ENCODE results near the gene SELENOM. TPM values are rescaled to one million over a fixed set of nuclear protein-coding genes. Genes with fewer than 3 reads are reported as not detected.

Gene SELENOM
- polyA plus RNA-seq, 1 donor from 2014 or later, result 6.6 TPM

- no peaks in the 10 kb centered on the region for H3K9me2 ChIP-seq (ENCODE audit: insufficient read depth, low read length)
- H3K4me3 ChIP-seq (ENCODE audit: low read length), result no peak overlapping the region
- H3K9me3 ChIP-seq (ENCODE audit: low read length), result no peaks in the 10 kb centered on the region
- no peaks in the 10 kb centered on the region for H3K27me3 ChIP-seq (ENCODE audit: insufficient read depth, low read depth, low read length)
- H2AFZ ChIP-seq (ENCODE audit: low read depth, low read length), result no peak overlapping the region
- H3K4me2 ChIP-seq (ENCODE audit: low read length), result no peak overlapping the region
- H3K27ac ChIP-seq (ENCODE audit: low read length), result no peak overlapping the region
- no peaks in the 10 kb centered on the region for H3F3A ChIP-seq (ENCODE audit: insufficient read depth, low read length, poor library complexity, severe bottlenecking)
- H3K36me3 ChIP-seq (ENCODE audit: insufficient read depth, low read length), result no peaks in the 10 kb centered on the region
- H4K20me1 ChIP-seq (ENCODE audit: insufficient read depth), result no peaks in the 10 kb centered on the region
- no peak overlapping the region for H3K9ac ChIP-seq (ENCODE audit: low read length)
- H3K79me2 ChIP-seq (replicated peaks; ENCODE audit: insufficient read depth, low read length), result no peaks in the 10 kb centered on the region
- TF ChIP-seq EZH2 (IDR thresholded peaks at IDR 0.05; ENCODE audit: borderline replicate concordance, insufficient read depth, low read length, poor library complexity, severe bottlenecking), result no peak
- TF ChIP-seq RAD21 (conservative IDR thresholded peaks at IDR 0.05), result no peak
- TF ChIP-seq, protein P1, sequence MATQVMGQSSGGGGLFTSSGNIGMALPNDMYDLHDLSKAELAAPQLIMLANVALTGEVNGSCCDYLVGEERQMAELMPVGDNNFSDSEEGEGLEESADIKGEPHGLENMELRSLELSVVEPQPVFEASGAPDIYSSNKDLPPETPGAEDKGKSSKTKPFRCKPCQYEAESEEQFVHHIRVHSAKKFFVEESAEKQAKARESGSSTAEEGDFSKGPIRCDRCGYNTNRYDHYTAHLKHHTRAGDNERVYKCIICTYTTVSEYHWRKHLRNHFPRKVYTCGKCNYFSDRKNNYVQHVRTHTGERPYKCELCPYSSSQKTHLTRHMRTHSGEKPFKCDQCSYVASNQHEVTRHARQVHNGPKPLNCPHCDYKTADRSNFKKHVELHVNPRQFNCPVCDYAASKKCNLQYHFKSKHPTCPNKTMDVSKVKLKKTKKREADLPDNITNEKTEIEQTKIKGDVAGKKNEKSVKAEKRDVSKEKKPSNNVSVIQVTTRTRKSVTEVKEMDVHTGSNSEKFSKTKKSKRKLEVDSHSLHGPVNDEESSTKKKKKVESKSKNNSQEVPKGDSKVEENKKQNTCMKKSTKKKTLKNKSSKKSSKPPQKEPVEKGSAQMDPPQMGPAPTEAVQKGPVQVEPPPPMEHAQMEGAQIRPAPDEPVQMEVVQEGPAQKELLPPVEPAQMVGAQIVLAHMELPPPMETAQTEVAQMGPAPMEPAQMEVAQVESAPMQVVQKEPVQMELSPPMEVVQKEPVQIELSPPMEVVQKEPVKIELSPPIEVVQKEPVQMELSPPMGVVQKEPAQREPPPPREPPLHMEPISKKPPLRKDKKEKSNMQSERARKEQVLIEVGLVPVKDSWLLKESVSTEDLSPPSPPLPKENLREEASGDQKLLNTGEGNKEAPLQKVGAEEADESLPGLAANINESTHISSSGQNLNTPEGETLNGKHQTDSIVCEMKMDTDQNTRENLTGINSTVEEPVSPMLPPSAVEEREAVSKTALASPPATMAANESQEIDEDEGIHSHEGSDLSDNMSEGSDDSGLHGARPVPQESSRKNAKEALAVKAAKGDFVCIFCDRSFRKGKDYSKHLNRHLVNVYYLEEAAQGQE (IDR thresholded peaks at IDR 0.05; ENCODE audit: borderline replicate concordance), result no peak
- TF ChIP-seq TAF1 (IDR thresholded peaks at IDR 0.05; ENCODE audit: low read depth), result no peak
- no peak for TF ChIP-seq POLR2AphosphoS5 (IDR thresholded peaks at IDR 0.05)
- TF ChIP-seq SMC3 (conservative IDR thresholded peaks at IDR 0.05; ENCODE audit: poor library complexity), result no peak
- TF ChIP-seq MXI1 (conservative IDR thresholded peaks at IDR 0.05; ENCODE audit: poor library complexity, severe bottlenecking), result no peak
- no peak for TF ChIP-seq EP300 (conservative IDR thresholded peaks at IDR 0.05; ENCODE audit: poor library complexity, severe bottlenecking)
- TF ChIP-seq, protein P2, sequence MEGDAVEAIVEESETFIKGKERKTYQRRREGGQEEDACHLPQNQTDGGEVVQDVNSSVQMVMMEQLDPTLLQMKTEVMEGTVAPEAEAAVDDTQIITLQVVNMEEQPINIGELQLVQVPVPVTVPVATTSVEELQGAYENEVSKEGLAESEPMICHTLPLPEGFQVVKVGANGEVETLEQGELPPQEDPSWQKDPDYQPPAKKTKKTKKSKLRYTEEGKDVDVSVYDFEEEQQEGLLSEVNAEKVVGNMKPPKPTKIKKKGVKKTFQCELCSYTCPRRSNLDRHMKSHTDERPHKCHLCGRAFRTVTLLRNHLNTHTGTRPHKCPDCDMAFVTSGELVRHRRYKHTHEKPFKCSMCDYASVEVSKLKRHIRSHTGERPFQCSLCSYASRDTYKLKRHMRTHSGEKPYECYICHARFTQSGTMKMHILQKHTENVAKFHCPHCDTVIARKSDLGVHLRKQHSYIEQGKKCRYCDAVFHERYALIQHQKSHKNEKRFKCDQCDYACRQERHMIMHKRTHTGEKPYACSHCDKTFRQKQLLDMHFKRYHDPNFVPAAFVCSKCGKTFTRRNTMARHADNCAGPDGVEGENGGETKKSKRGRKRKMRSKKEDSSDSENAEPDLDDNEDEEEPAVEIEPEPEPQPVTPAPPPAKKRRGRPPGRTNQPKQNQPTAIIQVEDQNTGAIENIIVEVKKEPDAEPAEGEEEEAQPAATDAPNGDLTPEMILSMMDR (IDR thresholded peaks at IDR 0.05; ENCODE audit: poor library complexity, severe bottlenecking), result no peak
These were observed 12.9 kb upstream of the SELENOM start for GRCh38 chr22:31120230-31120629.

- Histone ChIP-seq H3F3A (ENCODE audit: insufficient read depth, low read length, poor library complexity, severe bottlenecking) (no peaks in the 10 kb centered on the region), H3K9me2 (ENCODE audit: insufficient read depth, low read length) (no peaks in the 10 kb centered on the region), H3K9ac (ENCODE audit: low read length) (no peak overlapping the region), H3K36me3 (ENCODE audit: insufficient read depth, low read length) (no peaks in the 10 kb centered on the region), H2AFZ (ENCODE audit: low read depth, low read length) (no peak overlapping the region), H3K4me2 (ENCODE audit: low read length) (no peak overlapping the region), H3K4me3 (ENCODE audit: low read length) (no peak overlapping the region), H4K20me1 (ENCODE audit: insufficient read depth) (no peaks in the 10 kb centered on the region), H3K79me2 (replicated peaks; ENCODE audit: insufficient read depth, low read length) (no peaks in the 10 kb centered on the region), H3K27ac (ENCODE audit: low read length) (no peak overlapping the region), H3K9me3 (ENCODE audit: low read length) (no peaks in the 10 kb centered on the region), H3K27me3 (ENCODE audit: insufficient read depth, low read depth, low read length) (no peaks in the 10 kb centered on the region)
- TF ChIP-seq, protein P1 (IDR thresholded peaks at IDR 0.05; ENCODE audit: borderline replicate concordance), result no peak
- no peak for TF ChIP-seq TAF1 (IDR thresholded peaks at IDR 0.05; ENCODE audit: low read depth)
- no peak for TF ChIP-seq EP300 (conservative IDR thresholded peaks at IDR 0.05; ENCODE audit: poor library complexity, severe bottlenecking)
- TF ChIP-seq EZH2 (IDR thresholded peaks at IDR 0.05; ENCODE audit: borderline replicate concordance, insufficient read depth, low read length, poor library complexity, severe bottlenecking), result no peak
- TF ChIP-seq MXI1 (conservative IDR thresholded peaks at IDR 0.05; ENCODE audit: poor library complexity, severe bottlenecking), result no peak
These were observed 11.8 kb upstream of the SELENOM start for GRCh38 chr22:31119026-31119717.

Measured in neural cell (in vitro differentiated cells).